Neutrophil (primary cell): Measurements from ENCODE around the gene PCNP.

ENCODE experiments used
- H3K27ac ChIP-seq: fragments of 200-600 bp; sonication (generic); 2 replicates; pipeline ENCODE4 v1.5.1; 2016; ENCODE audit warnings: mild to moderate bottlenecking, moderate library complexity
- H3K27me3 ChIP-seq: fragments of 200-600 bp; sonication (generic); 2 replicates; pipeline ENCODE4 v1.6.0; 2016; ENCODE audit warnings: mild to moderate bottlenecking
- H3K36me3 ChIP-seq: fragments of 200-600 bp; sonication (generic); 2 replicates; pipeline ENCODE4 v1.5.1; 2017
- H3K4me1 ChIP-seq, 2 experiments: fragments of 200-600 bp in 1 of 2; sonication (generic) in 1 of 2; 1 replicate in 1 of 2; 2 replicates in 1 of 2; pipeline versions ENCODE4 v1.5.1 to v1.6.1; 2013 to 2016; ENCODE audit warnings: low read depth in 1 of 2, low read length in 1 of 2, mild to moderate bottlenecking in 1 of 2, moderate library complexity in 1 of 2; ENCODE audit not compliant: control insufficient read depth in 1 of 2, insufficient read depth in 1 of 2
- H3K4me3 ChIP-seq, 2 experiments: fragments of 200-600 bp in 1 of 2; sonication (generic) in 1 of 2; 1 replicate in 1 of 2; 2 replicates in 1 of 2; pipeline ENCODE4 v1.5.1; 2013 to 2016; ENCODE audit warnings: low read depth in 1 of 2, low read length in 1 of 2, mild to moderate bottlenecking in 1 of 2, moderate library complexity in 1 of 2
- H3K9me3 ChIP-seq: fragments of 200-600 bp; sonication (generic); 2 replicates; pipeline ENCODE4 v1.5.1; 2016
- CTCF ChIP-seq: fragments of 200-600 bp; sonication (generic); IDR thresholded peaks from 2 replicates; pipeline ENCODE4 v1.5.1; 2016; ENCODE audit warnings: antibody characterized with exemption

PCNP gene

GRCh38 chr3:101632586-101632985 is 58.6 kb downstream of the PCNP start:
- Histone ChIP-seq H3K36me3 (no peaks in the 10 kb centered on the region), H3K27ac (no peak overlapping the region), H3K27me3 (no peaks in the 10 kb centered on the region), H3K9me3 (no peaks in the 10 kb centered on the region), H3K4me3 (no peak overlapping the region), H3K4me1 (no peaks in the 10 kb centered on the region)
- no peak for TF ChIP-seq CTCF

- H3K27ac ChIP-seq, result no peak overlapping the region
- H3K4me1 ChIP-seq, result no peaks in the 10 kb centered on the region
- H3K9me3 ChIP-seq, result no peaks in the 10 kb centered on the region
- H3K4me3 ChIP-seq, result no peak overlapping the region
- no peak for TF ChIP-seq CTCF
- H3K27me3 ChIP-seq, result no peaks in the 10 kb centered on the region
- H3K36me3 ChIP-seq, result no peaks in the 10 kb centered on the region
These were observed 59.2 kb downstream of the PCNP start for GRCh38 chr3:101633186-101633585.

- Histone ChIP-seq H3K4me1 (no peaks in the 10 kb centered on the region), H3K27me3 (no peaks in the 10 kb centered on the region), H3K36me3 (no peaks in the 10 kb centered on the region), H3K9me3 (no peaks in the 10 kb centered on the region), H3K27ac (no peak overlapping the region), H3K4me3 (no peak overlapping the region)
- no peak for TF ChIP-seq CTCF
These were observed 60.7 kb downstream of the PCNP start for GRCh38 chr3:101634591-101635196.

GRCh38 chr3:101635345-101635744 is 61.4 kb downstream of the PCNP start:
- Histone ChIP-seq H3K27ac (no peak overlapping the region), H3K36me3 (no peaks in the 10 kb centered on the region), H3K4me3 (no peak overlapping the region), H3K4me1 (no peaks in the 10 kb centered on the region), H3K9me3 (no peaks in the 10 kb centered on the region), H3K27me3 (no peaks in the 10 kb centered on the region)
- no peak for TF ChIP-seq CTCF

GRCh38 chr3:101635954-101636798 is 62.2 kb downstream of the PCNP start:
- no peak for TF ChIP-seq CTCF
- Histone ChIP-seq H3K27ac (no peak overlapping the region), H3K36me3 (no peaks in the 10 kb centered on the region), H3K9me3 (no peaks in the 10 kb centered on the region), H3K4me3 (no peak overlapping the region), H3K27me3 (no peaks in the 10 kb centered on the region), H3K4me1 (no peaks in the 10 kb centered on the region)
